ENCODE data around the gene ASXL1.

GRCh38 chr20:32339116-32339515 lies 19.0 kb upstream of the ASXL1 start:
- TF ChIP-seq ZNF317 (CRISPR knock-in tag; IDR thresholded peaks at IDR 0.05; ENCODE audit: borderline replicate concordance, low read depth) (no peak), NR3C1 (CRISPR knock-in tag; conservative IDR thresholded peaks at IDR 0.05; ENCODE audit: low read depth) (no peak), FOXP4 (CRISPR knock-in tag; IDR thresholded peaks at IDR 0.05) (no peak), CBFB (CRISPR knock-in tag; IDR thresholded peaks at IDR 0.05; ENCODE audit: low read depth) (no peak)
- TF ChIP-seq, protein P1, sequence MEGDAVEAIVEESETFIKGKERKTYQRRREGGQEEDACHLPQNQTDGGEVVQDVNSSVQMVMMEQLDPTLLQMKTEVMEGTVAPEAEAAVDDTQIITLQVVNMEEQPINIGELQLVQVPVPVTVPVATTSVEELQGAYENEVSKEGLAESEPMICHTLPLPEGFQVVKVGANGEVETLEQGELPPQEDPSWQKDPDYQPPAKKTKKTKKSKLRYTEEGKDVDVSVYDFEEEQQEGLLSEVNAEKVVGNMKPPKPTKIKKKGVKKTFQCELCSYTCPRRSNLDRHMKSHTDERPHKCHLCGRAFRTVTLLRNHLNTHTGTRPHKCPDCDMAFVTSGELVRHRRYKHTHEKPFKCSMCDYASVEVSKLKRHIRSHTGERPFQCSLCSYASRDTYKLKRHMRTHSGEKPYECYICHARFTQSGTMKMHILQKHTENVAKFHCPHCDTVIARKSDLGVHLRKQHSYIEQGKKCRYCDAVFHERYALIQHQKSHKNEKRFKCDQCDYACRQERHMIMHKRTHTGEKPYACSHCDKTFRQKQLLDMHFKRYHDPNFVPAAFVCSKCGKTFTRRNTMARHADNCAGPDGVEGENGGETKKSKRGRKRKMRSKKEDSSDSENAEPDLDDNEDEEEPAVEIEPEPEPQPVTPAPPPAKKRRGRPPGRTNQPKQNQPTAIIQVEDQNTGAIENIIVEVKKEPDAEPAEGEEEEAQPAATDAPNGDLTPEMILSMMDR (IDR thresholded peaks at IDR 0.05): no peak
- TF ChIP-seq, protein P2, sequence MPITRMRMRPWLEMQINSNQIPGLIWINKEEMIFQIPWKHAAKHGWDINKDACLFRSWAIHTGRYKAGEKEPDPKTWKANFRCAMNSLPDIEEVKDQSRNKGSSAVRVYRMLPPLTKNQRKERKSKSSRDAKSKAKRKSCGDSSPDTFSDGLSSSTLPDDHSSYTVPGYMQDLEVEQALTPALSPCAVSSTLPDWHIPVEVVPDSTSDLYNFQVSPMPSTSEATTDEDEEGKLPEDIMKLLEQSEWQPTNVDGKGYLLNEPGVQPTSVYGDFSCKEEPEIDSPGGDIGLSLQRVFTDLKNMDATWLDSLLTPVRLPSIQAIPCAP (CRISPR knock-in tag; IDR thresholded peaks at IDR 0.05): no peak
